IMR-90 (cell line): ENCODE results near the gene SLC66A1. TPM values are rescaled to one million over a fixed set of nuclear protein-coding genes. Genes with fewer than 3 reads are reported as not detected.
"Not testable (repeated sequence)": the region's sequence is repeated elsewhere in the genome, so short reads cannot be mapped to it uniquely, and the experiment has no call there.

Experiments
- ATAC-seq: fragments of 200-7000 bp; cut with Tn5 transposase; 2 replicates; pipeline ENCODE4 v1.9.1; 2020; ENCODE audit warnings: low read depth, mild to moderate bottlenecking, moderate library complexity
- BruUV-seq: library from RNA; stranded (reverse); fragments of 400-500 nt; replicated peaks from 2 replicates; lab custom pipeline; 2021; lab: Mats Ljungman, UMichigan
- CTCF ChIA-PET: fragments of 300-600 bp; formaldehyde crosslinking; extraction: SDS; loops from one replicate; lab custom pipeline; 2021; ENCODE audit warnings: antibody characterized with exemption; lab: Yijun Ruan, JAX
- POLR2A ChIA-PET: fragments of 300-600 bp; sonication (Branson Sonifier 250); formaldehyde crosslinking; loops from one replicate; lab custom pipeline; 2022; ENCODE audit warnings: antibody characterized with exemption; ENCODE audit not compliant: unreplicated experiment; lab: Charles Lee
- DNase-seq: peaks from one replicate; pipeline ENCODE4 v3.0.0; 2013
- H2AFZ ChIP-seq: replicated peaks from 2 replicates; pipeline ENCODE3; 2013; ENCODE audit warnings: low read length, mild to moderate bottlenecking; ENCODE audit not compliant: poor library complexity
- H2AK5ac ChIP-seq: 2 replicates; pipeline ENCODE4 v1.6.1; 2013; ENCODE audit warnings: low read depth, low read length, inconsistent platforms
- H2AK9ac ChIP-seq: replicated peaks from 2 replicates; pipeline ENCODE3; 2013; ENCODE audit warnings: mild to moderate bottlenecking, low read depth, low read length, moderate library complexity; ENCODE audit not compliant: poor library complexity
- H2BK120ac ChIP-seq: 2 replicates; pipeline ENCODE4 v1.6.1; 2013; ENCODE audit warnings: low read depth, low read length, inconsistent platforms
- H2BK15ac ChIP-seq: 3 replicates; pipeline ENCODE4 v1.6.1; 2013; ENCODE audit warnings: low read depth, low read length, inconsistent platforms
- H2BK20ac ChIP-seq: 2 replicates; pipeline ENCODE4 v1.6.1; 2013; ENCODE audit warnings: low read depth, mild to moderate bottlenecking, inconsistent platforms, low read length, moderate library complexity
- H2BK5ac ChIP-seq: 2 replicates; pipeline ENCODE4 v1.6.1; 2013; ENCODE audit warnings: mild to moderate bottlenecking, low read depth, low read length, inconsistent platforms; ENCODE audit not compliant: poor library complexity, severe bottlenecking
- H3K14ac ChIP-seq: replicated peaks from 2 replicates; pipeline ENCODE4 v1.6.1; 2013; ENCODE audit warnings: low read depth, low read length, inconsistent platforms
- H3K18ac ChIP-seq: 2 replicates; pipeline ENCODE4 v1.6.1; 2013; ENCODE audit warnings: low read depth, low read length, control low read depth
- H3K23ac ChIP-seq: 2 replicates; pipeline ENCODE4 v1.6.1; 2013; ENCODE audit warnings: low read depth, low read length, inconsistent platforms
- H3K27ac ChIP-seq: 2 replicates; pipeline ENCODE4 v1.5.1; 2013; ENCODE audit warnings: mild to moderate bottlenecking, control low read depth, low read length; ENCODE audit not compliant: insufficient read depth
- H3K27me3 ChIP-seq: 2 replicates; pipeline ENCODE4 v1.6.1; 2013; ENCODE audit warnings: low read length; ENCODE audit not compliant: control insufficient read depth, insufficient read depth
- H3K36me3 ChIP-seq: 2 replicates; pipeline ENCODE4 v1.6.1; 2013; ENCODE audit warnings: low read length, mixed read lengths; ENCODE audit not compliant: control insufficient read depth, insufficient read depth
- H3K4ac ChIP-seq: 2 replicates; pipeline ENCODE4 v1.6.1; 2013; ENCODE audit warnings: low read depth, low read length, inconsistent platforms
- H3K4me1 ChIP-seq: 2 replicates; pipeline ENCODE4 v1.6.1; 2013; ENCODE audit warnings: low read length, mixed read lengths; ENCODE audit not compliant: control insufficient read depth, insufficient read depth
- H3K4me2 ChIP-seq: 2 replicates; pipeline ENCODE4 v1.6.1; 2013; ENCODE audit warnings: low read depth, mild to moderate bottlenecking, control low read depth, low read length, moderate library complexity
- H3K4me3 ChIP-seq: 2 replicates; pipeline ENCODE4 v1.5.1; 2013; ENCODE audit warnings: low read depth, mild to moderate bottlenecking, control low read depth, low read length, moderate library complexity; ENCODE audit not compliant: insufficient read depth
- H3K56ac ChIP-seq: 2 replicates; pipeline ENCODE4 v1.6.1; 2013; ENCODE audit warnings: low read length, inconsistent platforms; ENCODE audit not compliant: insufficient read depth; ENCODE audit errors: extremely low read depth
- H3K79me1 ChIP-seq, 2 experiments: 2 replicates each; pipeline ENCODE4 v1.6.1; 2013; ENCODE audit warnings: low read length in 2 of 2, inconsistent platforms in 1 of 2, low read depth in 1 of 2
- H3K9ac ChIP-seq: 2 replicates; pipeline ENCODE4 v1.6.1; 2013; ENCODE audit warnings: low read depth, low read length, control low read depth
- H3K9me1 ChIP-seq: 2 replicates; pipeline ENCODE4 v1.6.1; 2013; ENCODE audit warnings: low read length, inconsistent platforms; ENCODE audit not compliant: insufficient read depth
- H3K9me3 ChIP-seq: 2 replicates; pipeline ENCODE4 v1.6.1; 2013; ENCODE audit warnings: low read length; ENCODE audit not compliant: control insufficient read depth, insufficient read depth
- H4K20me1 ChIP-seq: 2 replicates; pipeline ENCODE4 v1.6.1; 2013; ENCODE audit warnings: low read length, inconsistent platforms; ENCODE audit not compliant: insufficient read depth
- H4K5ac ChIP-seq: 2 replicates; pipeline ENCODE4 v1.6.1; 2013; ENCODE audit warnings: mild to moderate bottlenecking, low read depth, low read length, control low read depth
- H4K8ac ChIP-seq, 2 experiments: 2 replicates each; pipeline ENCODE4 v1.6.1; 2013; ENCODE audit warnings: low read depth in 2 of 2, low read length in 2 of 2, control low read depth in 1 of 2, inconsistent platforms in 1 of 2
- H4K91ac ChIP-seq: 2 replicates; pipeline ENCODE4 v1.6.1; 2013; ENCODE audit warnings: low read depth, low read length, inconsistent platforms; ENCODE audit not compliant: insufficient read depth
- WGBS, 2 experiments: methylation state at CpG; one replicate each; pipeline versions ENCODE4 v1.1.5 to v1.1.7; 2013; ENCODE audit warnings: missing lambda C conversion rate in 2 of 2; ENCODE audit not compliant: insufficient read length in 1 of 2; ENCODE audit errors: extremely low coverage in 2 of 2; 5-methylcytosine and 5-hydroxymethylcytosine counted together
- dilution Hi-C: fragments of 300-500 bp; cut with HindIII; formaldehyde crosslinking; loops from one replicate; pipeline ENCODE4 v1.14.3; 2018; ENCODE audit warnings: low sequenced_read_pairs; ENCODE audit not compliant: unreplicated experiment
- in situ Hi-C: fragments of 300-500 bp; cut with MboI; formaldehyde crosslinking; loops from 3 replicates; pipeline ENCODE4 v1.14.3; 2019; ENCODE audit warnings: low sequenced_read_pairs, inconsistent platforms, mixed read lengths
- intact Hi-C: fragments of 100-400 bp; cut with micrococcal nuclease; formaldehyde crosslinking; loops from 2 replicates; pipeline ENCODE4 v1.10.0; 2022
- polyA plus RNA-seq, 3 experiments: library from polyadenylated mRNA; depleted of rRNA; stranded (reverse); fragments of >200 nt; gene quantifications; 2 replicates each; pipeline ENCODE4 v1.2.3, GENCODE V29; 2012; ENCODE audit warnings: low replicate concordance in 1 of 3
- total RNA-seq: library from RNA; depleted of rRNA; stranded (reverse); fragments of >200 nt; gene quantifications from 2 replicates; pipeline ENCODE4 v1.2.3, GENCODE V29; 2012

Gene SLC66A1
- total and polyA plus RNA-seq, 2 of the 4 experiments (the other 2 are of a cell fraction), result 6.8 to 18.9 TPM

DNA sequence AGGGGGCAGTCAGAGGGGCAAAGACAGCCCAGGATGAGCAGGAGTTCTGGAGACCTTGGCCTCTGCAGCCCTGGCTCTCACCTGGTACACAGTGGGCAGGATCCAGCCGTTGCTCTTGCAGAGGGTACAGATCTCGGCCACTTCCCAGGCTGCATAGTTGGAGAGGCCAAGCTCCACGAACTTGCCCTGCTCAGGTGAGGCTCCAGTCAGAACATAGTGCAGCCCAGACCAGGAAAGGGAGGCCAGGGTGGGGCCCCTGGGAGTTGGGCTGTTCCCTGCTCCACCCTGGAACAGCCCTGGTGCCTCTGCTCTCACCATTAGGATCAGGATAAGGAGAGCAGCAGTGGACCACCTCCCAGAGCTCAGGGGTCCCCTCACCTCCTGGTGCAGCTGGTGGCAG, 26.3 kb upstream of the SLC66A1 start:
- H2AFZ ChIP-seq, ATAC-seq, H2BK5ac ChIP-seq, H3K9me3 ChIP-seq, H4K91ac ChIP-seq, H3K4me1 ChIP-seq, H2BK15ac ChIP-seq, H3K79me1 ChIP-seq, H3K4me3 ChIP-seq, H4K20me1 ChIP-seq, H2BK120ac ChIP-seq, H3K27ac ChIP-seq, H3K4ac ChIP-seq, H4K5ac ChIP-seq, H3K56ac ChIP-seq, H3K36me3 ChIP-seq, H2AK5ac ChIP-seq, H3K27me3 ChIP-seq, H3K9me1 ChIP-seq, H3K23ac ChIP-seq, BruUV-seq, intact Hi-C loops, H4K8ac ChIP-seq, H3K14ac ChIP-seq, CTCF ChIA-PET, dilution Hi-C loops, H3K9ac ChIP-seq, in situ Hi-C loops, H2BK20ac ChIP-seq, POLR2A ChIA-PET, H2AK9ac ChIP-seq, H3K18ac ChIP-seq, DNase-seq, H3K4me2 ChIP-seq: not testable (repeated sequence)
- 100% methylated on average over 1 of the region's 3 CpGs; no CpG with 5 or more reads in 1 of the 2 experiments for WGBS, 2 experiments
